Body of pancreas (tissue), 4 donors: ENCODE data around the gene SPART.

Source experiments
- POLR2A ChIP-seq, 3 donors: fragments of 450-650 bp; IDR thresholded peaks; one replicate each; pipeline ENCODE4 v1.6.1; 2016; ENCODE audit warnings: antibody characterized with exemption in 3 of 3, mild to moderate bottlenecking in 2 of 3
- TF ChIP-seq, protein P1 (sequence below), 7 experiments: fragments of 450-650 bp in 4 of 7; fragments of 200-600 bp in 3 of 7; sonication (generic) in 3 of 7; IDR thresholded peaks; one replicate each; pipeline ENCODE4 v1.5.1; 2016 to 2019; ENCODE audit warnings: antibody characterized with exemption in 7 of 7

GRCh38 chr13:36343766-36344165 is 2.4 kb downstream of the SPART start:
- TF ChIP-seq, protein P1, sequence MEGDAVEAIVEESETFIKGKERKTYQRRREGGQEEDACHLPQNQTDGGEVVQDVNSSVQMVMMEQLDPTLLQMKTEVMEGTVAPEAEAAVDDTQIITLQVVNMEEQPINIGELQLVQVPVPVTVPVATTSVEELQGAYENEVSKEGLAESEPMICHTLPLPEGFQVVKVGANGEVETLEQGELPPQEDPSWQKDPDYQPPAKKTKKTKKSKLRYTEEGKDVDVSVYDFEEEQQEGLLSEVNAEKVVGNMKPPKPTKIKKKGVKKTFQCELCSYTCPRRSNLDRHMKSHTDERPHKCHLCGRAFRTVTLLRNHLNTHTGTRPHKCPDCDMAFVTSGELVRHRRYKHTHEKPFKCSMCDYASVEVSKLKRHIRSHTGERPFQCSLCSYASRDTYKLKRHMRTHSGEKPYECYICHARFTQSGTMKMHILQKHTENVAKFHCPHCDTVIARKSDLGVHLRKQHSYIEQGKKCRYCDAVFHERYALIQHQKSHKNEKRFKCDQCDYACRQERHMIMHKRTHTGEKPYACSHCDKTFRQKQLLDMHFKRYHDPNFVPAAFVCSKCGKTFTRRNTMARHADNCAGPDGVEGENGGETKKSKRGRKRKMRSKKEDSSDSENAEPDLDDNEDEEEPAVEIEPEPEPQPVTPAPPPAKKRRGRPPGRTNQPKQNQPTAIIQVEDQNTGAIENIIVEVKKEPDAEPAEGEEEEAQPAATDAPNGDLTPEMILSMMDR (IDR thresholded peaks at IDR 0.05) = no peak
- TF ChIP-seq POLR2A (IDR thresholded peaks at IDR 0.05) = no peak
